Measurements from ENCODE around the gene ATXN1.

GRCh38 chr6:16432075-16433032 is 328.9 kb downstream of the ATXN1 start:
- TF ChIP-seq MXI1 (conservative IDR thresholded peaks at IDR 0.05; ENCODE audit: poor library complexity, severe bottlenecking) (no peak), REST (IDR thresholded peaks at IDR 0.05; ENCODE audit: borderline replicate concordance) (no peak)

Measured in neural cell (in vitro differentiated cells).